Large intestine (tissue), 3 donors: ENCODE measurements around the gene ICAM5. TPM values are rescaled to one million over a fixed set of nuclear protein-coding genes. Genes with fewer than 3 reads are reported as not detected.

Experiments
- DNase-seq, 2 donors: peaks; one replicate each; pipeline versions ENCODE4 v3.0.0 to v3.0.0-alpha.2; 2013
- H3K27ac ChIP-seq: one replicate; pipeline ENCODE4 v1.5.1; 2013; ENCODE audit warnings: low read length
- H3K27me3 ChIP-seq: 2 replicates; pipeline ENCODE4 v1.6.1; 2013; ENCODE audit warnings: low read length; ENCODE audit not compliant: control insufficient read depth, insufficient read depth
- H3K36me3 ChIP-seq: 2 replicates; pipeline ENCODE4 v1.6.1; 2013; ENCODE audit warnings: low read length; ENCODE audit not compliant: control insufficient read depth, insufficient read depth
- H3K4me1 ChIP-seq: one replicate; pipeline ENCODE4 v1.6.1; 2013; ENCODE audit warnings: low read length; ENCODE audit not compliant: control insufficient read depth, insufficient read depth
- H3K4me3 ChIP-seq: one replicate; pipeline ENCODE4 v1.5.1; 2013; ENCODE audit warnings: low read length
- H3K9me3 ChIP-seq: one replicate; pipeline ENCODE4 v1.6.1; 2013; ENCODE audit warnings: mild to moderate bottlenecking, low read depth, low read length, moderate library complexity; ENCODE audit not compliant: control insufficient read depth
- WGBS: methylation state at CpG from one replicate; pipeline ENCODE4 v1.1.5; 2013; ENCODE audit warnings: low lambda C conversion rate; ENCODE audit not compliant: insufficient coverage; 5-methylcytosine and 5-hydroxymethylcytosine counted together
- polyA plus RNA-seq: library from polyadenylated mRNA; unstranded; fragments of 120-200 nt; gene quantifications from one replicate; pipeline ENCODE4 v1.2.1, GENCODE V29; 2013

Gene ICAM5
- polyA plus RNA-seq, 1 donor = 0.87 TPM

GRCh38 chr19:10321874-10322835 lies 32.4 kb downstream of the ICAM5 start:
- Histone ChIP-seq H3K9me3 (peaks cover 5% of the 10 kb centered on the region), H3K27me3 (no peaks in the 10 kb centered on the region), H3K4me1 (peaks cover 20% of the 10 kb centered on the region), H3K36me3 (peaks cover 88% of the 10 kb centered on the region), H3K4me3 (no peak overlapping the region), H3K27ac (peak overlapping the region; percentile 77)
- peak; percentile 88 to 94 for DNase-seq
- WGBS = no CpG with 5 or more reads among the region's 19 CpGs

GRCh38 chr19:10325732-10326131 lies 36.0 kb downstream of the ICAM5 start:
- DNase-seq = no peak
- Histone ChIP-seq H3K4me1 (peaks cover 20% of the 10 kb centered on the region), H3K9me3 (peaks cover 3% of the 10 kb centered on the region), H3K27me3 (no peaks in the 10 kb centered on the region), H3K4me3 (no peak overlapping the region), H3K36me3 (peaks cover 91% of the 10 kb centered on the region), H3K27ac (no peak overlapping the region)
- WGBS = no CpG with 5 or more reads among the region's 8 CpGs

GRCh38 chr19:10327793-10328192 lies 38.0 kb downstream of the ICAM5 start:
- H3K27me3 ChIP-seq = no peaks in the 10 kb centered on the region
- no peak for DNase-seq
- no CpG with 5 or more reads among the region's 7 CpGs for WGBS
- no peaks in the 10 kb centered on the region for H3K9me3 ChIP-seq
- H3K27ac ChIP-seq = no peak overlapping the region
- H3K4me3 ChIP-seq = no peak overlapping the region
- peaks cover 75% of the 10 kb centered on the region for H3K36me3 ChIP-seq
- peaks cover 10% of the 10 kb centered on the region for H3K4me1 ChIP-seq

- Histone ChIP-seq H3K4me3 (no peak overlapping the region), H3K4me1 (peaks cover 5% of the 10 kb centered on the region), H3K27ac (no peak overlapping the region), H3K9me3 (no peaks in the 10 kb centered on the region), H3K27me3 (no peaks in the 10 kb centered on the region), H3K36me3 (peaks cover 65% of the 10 kb centered on the region)
- DNase-seq = no peak
- 100% methylated on average over 1 of the region's 41 CpGs for WGBS
Measured at GRCh38 chr19:10328558-10329429, 39.0 kb downstream of the ICAM5 start.

GRCh38 chr19:10329555-10329954 lies 39.8 kb downstream of the ICAM5 start:
- H3K4me1 ChIP-seq = peaks cover 8% of the 10 kb centered on the region
- no CpG with 5 or more reads among the region's 13 CpGs for WGBS
- no peak for DNase-seq
- no peak overlapping the region for H3K27ac ChIP-seq
- H3K4me3 ChIP-seq = no peak overlapping the region
- H3K36me3 ChIP-seq = peaks cover 60% of the 10 kb centered on the region
- no peaks in the 10 kb centered on the region for H3K9me3 ChIP-seq
- H3K27me3 ChIP-seq = no peaks in the 10 kb centered on the region

- WGBS = no CpG with 5 or more reads among the region's 18 CpGs
Measured at GRCh38 chr19:10332158-10332964, 42.6 kb downstream of the ICAM5 start.

GRCh38 chr19:10332965-10333757 lies 43.4 kb downstream of the ICAM5 start, which contains the start of gene RAVER1:
RAVER1 (minus strand) TSS chr19:10333529; CDS start chr19:10333507, 22 bp downstream.
- H3K27me3 ChIP-seq = no peaks in the 10 kb centered on the region
- H3K9me3 ChIP-seq = no peaks in the 10 kb centered on the region
- peak within 1 kb of the TSS; percentile 86 for H3K27ac ChIP-seq
- H3K36me3 ChIP-seq = peaks cover 30% of the 10 kb centered on the region
- DNase-seq = peak; percentile 98 to 99
- WGBS = 0% methylated on average over 3 of the region's 82 CpGs
- H3K4me1 ChIP-seq = peaks cover 12% of the 10 kb centered on the region
- peak within 1 kb of the TSS; percentile 74 for H3K4me3 ChIP-seq

More at GRCh38 chr19:10332158-10332964, 42.6 kb downstream of the ICAM5 start:
- Histone ChIP-seq H3K4me1 (peaks cover 12% of the 10 kb centered on the region), H3K27me3 (no peaks in the 10 kb centered on the region), H3K36me3 (peaks cover 38% of the 10 kb centered on the region), H3K27ac (peak overlapping the region; percentile 86), H3K9me3 (no peaks in the 10 kb centered on the region), H3K4me3 (peak overlapping the region; percentile 74)
- peak; percentile 83 to 92 for DNase-seq

GRCh38 chr19:10333758-10334587 lies 44.2 kb downstream of the ICAM5 start:
- H3K4me1 ChIP-seq = peaks cover 12% of the 10 kb centered on the region
- H3K27me3 ChIP-seq = no peaks in the 10 kb centered on the region
- H3K36me3 ChIP-seq = peaks cover 21% of the 10 kb centered on the region
- DNase-seq = peak in 1 of 2 donors; percentile 49
- WGBS = no CpG with 5 or more reads among the region's 44 CpGs
- H3K4me3 ChIP-seq = peak overlapping the region; percentile 74
- H3K9me3 ChIP-seq = no peaks in the 10 kb centered on the region
- H3K27ac ChIP-seq = peak overlapping the region; percentile 86
